Spleen (tissue), 11 donors: ENCODE data around the gene ATP8A2. TPM values are rescaled to one million over a fixed set of nuclear protein-coding genes. Genes with fewer than 3 reads are reported as not detected.

Source experiments
- DNase-seq: peaks from one replicate; pipeline ENCODE4 v3.0.0-alpha.2; 2020
- H3K27ac ChIP-seq, 8 donors: fragments of 200-600 bp; sonication (generic) in 7 of 8; 1 replicate in 4 of 8; 2 replicates in 4 of 8; pipeline versions ENCODE4 v1.5.0 to v1.8.0; 2016 to 2021; ENCODE audit warnings: inconsistent platforms in 4 of 8, mild to moderate bottlenecking in 4 of 8, moderate library complexity in 1 of 8
- H3K27me3 ChIP-seq, 7 donors: fragments of 200-600 bp; sonication (generic) in 6 of 7; replicated peaks in 1 of 7; 1 replicate in 4 of 7; 2 replicates in 3 of 7; pipeline versions ENCODE4 v1.5.0 to v1.8.0; 2016 to 2021; ENCODE audit warnings: inconsistent platforms in 3 of 7, mild to moderate bottlenecking in 1 of 7
- H3K36me3 ChIP-seq, 6 donors: fragments of 200-600 bp; sonication (generic) in 5 of 6; 1 replicate in 4 of 6; 2 replicates in 2 of 6; pipeline versions ENCODE4 v1.5.0 to v1.8.0; 2016 to 2021; ENCODE audit warnings: inconsistent platforms in 2 of 6
- H3K4me1 ChIP-seq, 6 donors: fragments of 200-600 bp; sonication (generic) in 5 of 6; 1 replicate in 3 of 6; 2 replicates in 3 of 6; pipeline versions ENCODE4 v1.5.0 to v1.8.0; 2016 to 2021; ENCODE audit warnings: inconsistent platforms in 3 of 6
- H3K4me3 ChIP-seq, 8 donors: fragments of 200-600 bp; sonication (generic) in 7 of 8; 1 replicate in 4 of 8; 2 replicates in 4 of 8; pipeline versions ENCODE4 v1.5.0 to v1.8.0; 2016 to 2021; ENCODE audit warnings: inconsistent platforms in 4 of 8, mild to moderate bottlenecking in 4 of 8, moderate library complexity in 2 of 8
- H3K9me3 ChIP-seq, 8 donors: fragments of 200-600 bp; sonication (generic) in 7 of 8; 1 replicate in 4 of 8; 2 replicates in 4 of 8; pipeline versions ENCODE4 v1.5.0 to v1.8.0; 2016 to 2021; ENCODE audit warnings: inconsistent platforms in 4 of 8
- CTCF ChIP-seq, 11 experiments: fragments of 200-600 bp in 7 of 11; fragments of 450-650 bp in 4 of 11; sonication (generic) in 4 of 11; IDR thresholded peaks in 8 of 11; conservative IDR thresholded peaks in 3 of 11; 1 replicate in 7 of 11; 2 replicates in 4 of 11; pipeline versions ENCODE4 v1.4.0 to v1.8.0; 2016 to 2021; ENCODE audit warnings: antibody characterized with exemption in 11 of 11, inconsistent platforms in 4 of 11, mild to moderate bottlenecking in 1 of 11
- POLR2A ChIP-seq, 3 donors: fragments of 450-650 bp; IDR thresholded peaks; one replicate each; pipeline ENCODE4 v1.5.1; 2017; ENCODE audit warnings: antibody characterized with exemption in 3 of 3, mild to moderate bottlenecking in 1 of 3
- POLR2AphosphoS5 ChIP-seq, 3 donors: sonication (generic); formaldehyde crosslinking; IDR thresholded peaks; one replicate each; pipeline ENCODE4 v1.5.1; 2017; ENCODE audit warnings: antibody characterized with exemption in 3 of 3
- WGBS, 5 donors: extraction: QIAGEN DNeasy Blood & Tissue Kit in 3 of 5; methylation state at CpG; one replicate each; pipeline versions ENCODE4 v1.1.5 to v1.1.7; 2013 to 2018; 5-methylcytosine and 5-hydroxymethylcytosine counted together
- intact Hi-C: fragments of 100-400 bp; cut with DNase I; formaldehyde crosslinking; loops from one replicate; pipeline ENCODE4 v1.15.0; 2023; ENCODE audit warnings: low total_unique reads
- polyA plus RNA-seq, 3 donors: library from polyadenylated mRNA; stranded (reverse); fragments of 200-250 nt; gene quantifications; one replicate each; pipeline ENCODE4 v1.2.1, GENCODE V29; 2013
- total RNA-seq, 7 donors: library from RNA; depleted of rRNA in 3 of 7; stranded (reverse); fragments of >200 nt in 3 of 7; fragmentation: NEBNext Ultra II Directional in 4 of 7; extraction: Animal tissue kit (Norgen Biotek cat#: 25700) in 4 of 7; gene quantifications; one replicate each; pipeline versions ENCODE4 v1.1.0 to v1.2.1, GENCODE V29; 2016 to 2021
- donor health status: healthy with polysubstance abuse.
- donor health status: DM: no; HTN: no; CAD: no; lungs with moderate emphysema.
- donor health status: DM: no; HTN: no; CAD: no.
- donor health status: Bipolar disorder and iron deficiency.
- donor health status: healthy.
- donor health status: DM: no; HTN: no; CAD: no.
- donor health status: DM: yes; HTN: yes; CAD: no.

The ATP8A2 gene
- total and polyA plus RNA-seq, 10 donors, result 0.09 to 0.46 (median 0.25) TPM

GRCh38 chr13:25525884-25526283 lies 154.1 kb downstream of the ATP8A2 start:
- intact Hi-C loops, result no loop called here
- H3K36me3 ChIP-seq, result no peaks in the 10 kb centered on the region
- no peaks in the 10 kb centered on the region for H3K4me1 ChIP-seq
- peaks cover 0 to 37% (median 22%) of the 10 kb centered on the region in 8 donors for H3K9me3 ChIP-seq
- TF ChIP-seq CTCF (IDR thresholded peaks at IDR 0.05 in 8 of 11, conservative IDR thresholded peaks at IDR 0.05 in 3 of 11), result no peak
- no peak for TF ChIP-seq POLR2AphosphoS5 (IDR thresholded peaks at IDR 0.05)
- no peak for TF ChIP-seq POLR2A (IDR thresholded peaks at IDR 0.05)
- no peak overlapping the region for H3K4me3 ChIP-seq
- H3K27me3 ChIP-seq, result no peaks in the 10 kb centered on the region
- H3K27ac ChIP-seq, result no peak overlapping the region
- DNase-seq, result no peak

GRCh38 chr13:25528266-25528665 lies 156.5 kb downstream of the ATP8A2 start:
- H3K9me3 ChIP-seq, result peaks cover 0 to 36% (median 22%) of the 10 kb centered on the region in 8 donors
- H3K27me3 ChIP-seq, result no peaks in the 10 kb centered on the region
- intact Hi-C loops, result no loop called here
- no peak overlapping the region for H3K27ac ChIP-seq
- H3K36me3 ChIP-seq, result no peaks in the 10 kb centered on the region
- WGBS, 5 donors, result 89 to 99% (median 91%) methylated on average over 2 of the region's 2 CpGs
- no peak overlapping the region for H3K4me3 ChIP-seq
- DNase-seq, result no peak
- H3K4me1 ChIP-seq, result no peaks in the 10 kb centered on the region
- TF ChIP-seq CTCF (IDR thresholded peaks at IDR 0.05 in 8 of 11, conservative IDR thresholded peaks at IDR 0.05 in 3 of 11) (no peak), POLR2AphosphoS5 (IDR thresholded peaks at IDR 0.05) (no peak), POLR2A (IDR thresholded peaks at IDR 0.05) (no peak)

GRCh38 chr13:25529425-25529824 lies 157.7 kb downstream of the ATP8A2 start:
- Histone ChIP-seq H3K9me3 (peaks cover 0 to 30% (median 22%) of the 10 kb centered on the region in 8 donors), H3K27me3 (no peaks in the 10 kb centered on the region), H3K4me3 (no peak overlapping the region), H3K36me3 (no peaks in the 10 kb centered on the region), H3K4me1 (no peaks in the 10 kb centered on the region), H3K27ac (no peak overlapping the region)
- 89 to 94% (median 94%) methylated on average over 3 of the region's 3 CpGs for WGBS, 5 donors
- no peak for DNase-seq
- TF ChIP-seq CTCF (IDR thresholded peaks at IDR 0.05 in 8 of 11, conservative IDR thresholded peaks at IDR 0.05 in 3 of 11), result no peak
- TF ChIP-seq POLR2A (IDR thresholded peaks at IDR 0.05), result no peak
- TF ChIP-seq POLR2AphosphoS5 (IDR thresholded peaks at IDR 0.05), result no peak
- intact Hi-C loops, result no loop called here

GRCh38 chr13:25538276-25538675 lies 166.5 kb downstream of the ATP8A2 start:
- H3K4me3 ChIP-seq, result no peak overlapping the region
- H3K36me3 ChIP-seq, result no peaks in the 10 kb centered on the region
- intact Hi-C loops, result no loop called here
- 57 to 71% (median 65%) methylated on average over 3 of the region's 3 CpGs for WGBS, 5 donors
- no peak overlapping the region for H3K27ac ChIP-seq
- no peaks in the 10 kb centered on the region for H3K27me3 ChIP-seq
- H3K9me3 ChIP-seq, result no peaks in the 10 kb centered on the region
- no peaks in the 10 kb centered on the region for H3K4me1 ChIP-seq
- no peak for DNase-seq
- TF ChIP-seq POLR2A (IDR thresholded peaks at IDR 0.05) (no peak), CTCF (IDR thresholded peaks at IDR 0.05 in 8 of 11, conservative IDR thresholded peaks at IDR 0.05 in 3 of 11) (no peak), POLR2AphosphoS5 (IDR thresholded peaks at IDR 0.05) (no peak)
